ENCODE data around the gene ERG. TPM values are rescaled to one million over a fixed set of nuclear protein-coding genes. Genes with fewer than 3 reads are reported as not detected.

ERG gene
- total and polyA plus RNA-seq, 2 donors from 2014 or later: 6.6 to 29.6 TPM

- FAIRE-seq: no peak
These were observed 57.5 kb downstream of the ERG start for GRCh38 chr21:38440746-38441145.

GRCh38 chr21:38439957-38440356 lies 58.3 kb downstream of the ERG start:
- DNase-seq (no peak), FAIRE-seq (no peak)
- Histone ChIP-seq H3K9ac (ENCODE audit: low read length in 3 of 3) (no peak overlapping the region), H3K9me3 (ENCODE audit: control insufficient read depth in 2 of 3, insufficient read depth in 1 of 3, low read length in 3 of 3) (no peaks in the 10 kb centered on the region), H3K27me3 (ENCODE audit: control insufficient read depth, insufficient read depth, low read length) (no peaks in the 10 kb centered on the region), H3K36me3 (ENCODE audit: control insufficient read depth in 2 of 3, insufficient read depth in 3 of 3, low read length in 3 of 3) (no peaks in the 10 kb centered on the region), H3K27ac (ENCODE audit: low read depth in 2 of 2, low read length in 2 of 2) (no peak overlapping the region), H3K4me1 (ENCODE audit: control insufficient read depth in 2 of 3, insufficient read depth in 2 of 3, low read depth in 1 of 3, low read length in 3 of 3) (peaks cover 0 to 2% (median 0%) of the 10 kb centered on the region in 3 donors), H3K4me3 (ENCODE audit: low read length in 3 of 3) (no peak overlapping the region)
- intact Hi-C loops (cut with DNase I): no loop called here
- TF ChIP-seq CTCF (IDR thresholded peaks at IDR 0.05; ENCODE audit: borderline replicate concordance, extremely low read depth, insufficient read depth): no peak

More at GRCh38 chr21:38440746-38441145, 57.5 kb downstream of the ERG start:
- Histone ChIP-seq H3K4me1 (ENCODE audit: control insufficient read depth in 2 of 3, insufficient read depth in 2 of 3, low read depth in 1 of 3, low read length in 3 of 3) (peaks cover 0 to 2% (median 0%) of the 10 kb centered on the region in 3 donors), H3K27me3 (ENCODE audit: control insufficient read depth, insufficient read depth, low read length) (no peaks in the 10 kb centered on the region), H3K36me3 (ENCODE audit: control insufficient read depth in 2 of 3, insufficient read depth in 3 of 3, low read length in 3 of 3) (no peaks in the 10 kb centered on the region), H3K27ac (ENCODE audit: low read depth in 2 of 2, low read length in 2 of 2) (no peak overlapping the region), H3K4me3 (ENCODE audit: low read length in 3 of 3) (no peak overlapping the region), H3K9ac (ENCODE audit: low read length in 3 of 3) (no peak overlapping the region), H3K9me3 (ENCODE audit: control insufficient read depth in 2 of 3, insufficient read depth in 1 of 3, low read length in 3 of 3) (no peaks in the 10 kb centered on the region)
- intact Hi-C loops (cut with DNase I): no loop called here
- no peak for DNase-seq
- no peak for TF ChIP-seq CTCF (IDR thresholded peaks at IDR 0.05; ENCODE audit: borderline replicate concordance, extremely low read depth, insufficient read depth)

GRCh38 chr21:38439426-38439825 lies 58.9 kb downstream of the ERG start:
- Histone ChIP-seq H3K27me3 (ENCODE audit: control insufficient read depth, insufficient read depth, low read length) (no peaks in the 10 kb centered on the region), H3K4me3 (ENCODE audit: low read length in 3 of 3) (no peak overlapping the region), H3K4me1 (ENCODE audit: control insufficient read depth in 2 of 3, insufficient read depth in 2 of 3, low read depth in 1 of 3, low read length in 3 of 3) (peaks cover 0 to 2% (median 0%) of the 10 kb centered on the region in 3 donors), H3K27ac (ENCODE audit: low read depth in 2 of 2, low read length in 2 of 2) (no peak overlapping the region), H3K36me3 (ENCODE audit: control insufficient read depth in 2 of 3, insufficient read depth in 3 of 3, low read length in 3 of 3) (no peaks in the 10 kb centered on the region), H3K9ac (ENCODE audit: low read length in 3 of 3) (no peak overlapping the region), H3K9me3 (ENCODE audit: control insufficient read depth in 2 of 3, insufficient read depth in 1 of 3, low read length in 3 of 3) (no peaks in the 10 kb centered on the region)
- TF ChIP-seq CTCF (IDR thresholded peaks at IDR 0.05; ENCODE audit: borderline replicate concordance, extremely low read depth, insufficient read depth): no peak
- DNase-seq (no peak), FAIRE-seq (no peak)
- intact Hi-C loops (cut with DNase I): no loop called here

GRCh38 chr21:38438462-38438893 lies 59.8 kb downstream of the ERG start:
- no peaks in the 10 kb centered on the region for H3K36me3 ChIP-seq (ENCODE audit: control insufficient read depth in 2 of 3, insufficient read depth in 3 of 3, low read length in 3 of 3)
- no peaks in the 10 kb centered on the region for H3K9me3 ChIP-seq (ENCODE audit: control insufficient read depth in 2 of 3, insufficient read depth in 1 of 3, low read length in 3 of 3)
- no peak overlapping the region for H3K27ac ChIP-seq (ENCODE audit: low read depth in 2 of 2, low read length in 2 of 2)
- intact Hi-C loops (cut with DNase I): no loop called here
- H3K4me3 ChIP-seq (ENCODE audit: low read length in 3 of 3): no peak overlapping the region
- DNase-seq (peak in 2 of 5 donors; percentile 29 to 85), FAIRE-seq (no peak)
- no peaks in the 10 kb centered on the region for H3K27me3 ChIP-seq (ENCODE audit: control insufficient read depth, insufficient read depth, low read length)
- no peak for TF ChIP-seq CTCF (IDR thresholded peaks at IDR 0.05; ENCODE audit: borderline replicate concordance, extremely low read depth, insufficient read depth)
- H3K9ac ChIP-seq (ENCODE audit: low read length in 3 of 3): no peak overlapping the region
- H3K4me1 ChIP-seq (ENCODE audit: control insufficient read depth in 2 of 3, insufficient read depth in 2 of 3, low read depth in 1 of 3, low read length in 3 of 3): peaks cover 0 to 2% (median 0%) of the 10 kb centered on the region in 3 donors
